HG03575 (cell line): Measurements from ENCODE around the gene BPIFA2.
"Not testable (repeated sequence)": the region's sequence is repeated elsewhere in the genome, so short reads cannot be mapped to it uniquely, and the experiment has no call there.

Source experiments
- ATAC-seq: cut with Tn5 transposase; IDR thresholded peaks from one replicate; pipeline ENCODE4 v1.9.1; 2021; ENCODE audit not compliant: unreplicated experiment, insufficient number of reproducible peaks, low FRiP score; ENCODE audit errors: extremely low read depth

BPIFA2 gene

GRCh38 chr20:33167859-33168258 is at the start of gene BPIFA2:
Gene BPIFA2, plus strand, starts transcription at chr20:33168159. Its CDS starts 987 bp downstream, at chr20:33169146.
- no peak for ATAC-seq

GRCh38 chr20:33119725-33120720 is 47.9 kb upstream of the BPIFA2 start:
- no peak for ATAC-seq

GRCh38 chr20:33120934-33121333 is 47.0 kb upstream of the BPIFA2 start:
- no peak for ATAC-seq

- ATAC-seq = not testable (repeated sequence)
These were observed 45.7 kb upstream of the BPIFA2 start for GRCh38 chr20:33122297-33122696.

- ATAC-seq = no peak
These were observed 43.7 kb upstream of the BPIFA2 start for GRCh38 chr20:33124261-33124660.

GRCh38 chr20:33124994-33125393 is 43.0 kb upstream of the BPIFA2 start:
- no peak for ATAC-seq

GRCh38 chr20:33125983-33126382 is 42.0 kb upstream of the BPIFA2 start:
- ATAC-seq = no peak

GRCh38 chr20:33127422-33128097 is 40.4 kb upstream of the BPIFA2 start:
- ATAC-seq = no peak

- ATAC-seq = no peak
These were observed 37.3 kb upstream of the BPIFA2 start for GRCh38 chr20:33130568-33131061.

- no peak for ATAC-seq
These were observed 35.9 kb upstream of the BPIFA2 start for GRCh38 chr20:33131949-33132473.

- no peak for ATAC-seq
These were observed 35.2 kb upstream of the BPIFA2 start for GRCh38 chr20:33132513-33133372.

- ATAC-seq = no peak
These were observed 34.5 kb upstream of the BPIFA2 start for GRCh38 chr20:33133373-33133941.

- no peak for ATAC-seq
These were observed 30.8 kb upstream of the BPIFA2 start for GRCh38 chr20:33137195-33137594.

- ATAC-seq = no peak
These were observed 28.5 kb upstream of the BPIFA2 start for GRCh38 chr20:33139467-33139866.

GRCh38 chr20:33145521-33145920 is 22.4 kb upstream of the BPIFA2 start:
- no peak for ATAC-seq

- no peak for ATAC-seq
These were observed 20.7 kb upstream of the BPIFA2 start for GRCh38 chr20:33147299-33147698.

- ATAC-seq = no peak
These were observed 19.9 kb upstream of the BPIFA2 start for GRCh38 chr20:33148040-33148439.

- ATAC-seq = no peak
These were observed 13.7 kb upstream of the BPIFA2 start for GRCh38 chr20:33154252-33154651.
